ACC112 (cell line): ENCODE results near the gene CARD6.
"Not testable (repeated sequence)": the region's sequence is repeated elsewhere in the genome, so short reads cannot be mapped to it uniquely, and the experiment has no call there.

ENCODE experiments used
- H2AFZ ChIP-seq: fragments of 200-600 bp; sonication (generic); one replicate; pipeline ENCODE4 v1.6.0; 2017; ENCODE audit warnings: antibody characterized with exemption, low read length; ENCODE audit not compliant: unreplicated experiment
- H3K27ac ChIP-seq: fragments of 200-600 bp; sonication (generic); 2 replicates; pipeline ENCODE4 v1.5.1; 2014; ENCODE audit warnings: low read depth, mild to moderate bottlenecking, antibody characterized with exemption, low read length, moderate library complexity
- H3K27me3 ChIP-seq: fragments of 200-600 bp; sonication (generic); 2 replicates; pipeline ENCODE4 v1.6.1; 2014; ENCODE audit warnings: mild to moderate bottlenecking, antibody characterized with exemption, low read length, moderate library complexity, mixed read lengths; ENCODE audit not compliant: insufficient read depth
- H3K36me3 ChIP-seq: fragments of 200-600 bp; sonication (generic); 2 replicates; pipeline ENCODE4 v1.6.1; 2016; ENCODE audit warnings: mild to moderate bottlenecking, antibody characterized with exemption, low read length, moderate library complexity, mixed read lengths; ENCODE audit not compliant: insufficient read depth
- H3K4me1 ChIP-seq: fragments of 200-600 bp; sonication (generic); one replicate; pipeline ENCODE4 v1.6.1; 2016; ENCODE audit warnings: low read length, mixed read lengths; ENCODE audit not compliant: insufficient read depth, unreplicated experiment, control insufficient read depth
- H3K4me3 ChIP-seq: fragments of 200-600 bp; sonication (generic); 2 replicates; pipeline ENCODE4 v1.5.1; 2014; ENCODE audit warnings: mild to moderate bottlenecking, low read depth, low read length
- H3K79me2 ChIP-seq: fragments of 200-600 bp; sonication (generic); one replicate; pipeline ENCODE4 v1.6.0; 2016; ENCODE audit warnings: low read length; ENCODE audit not compliant: control insufficient read depth, unreplicated experiment, insufficient read depth

The CARD6 gene

DNA sequence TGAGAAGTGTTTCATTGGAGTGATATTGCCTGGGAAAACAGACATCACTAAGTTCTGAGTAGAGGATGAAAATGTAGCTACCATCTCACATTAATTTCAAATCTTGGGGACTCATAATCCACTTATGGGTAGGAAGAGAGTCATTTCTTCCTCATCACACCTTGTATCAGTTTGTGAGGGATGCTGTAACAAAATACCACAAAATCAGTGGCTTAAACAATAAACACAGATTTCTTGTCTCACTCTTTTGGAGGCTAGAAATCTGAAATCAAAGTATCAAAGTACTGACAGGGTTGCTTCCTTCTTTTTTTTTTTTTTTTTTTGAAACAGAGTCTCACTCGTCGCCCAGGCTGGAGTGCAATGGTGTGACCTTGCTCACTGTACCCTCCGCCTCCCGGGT, 3.4 kb downstream of the CARD6 start:
- peaks cover 5% of the 10 kb centered on the region; the same call in 1 of the 2 replicates for H3K36me3 ChIP-seq
- H3K79me2 ChIP-seq, result peaks cover 7% of the 10 kb centered on the region
- H3K27me3 ChIP-seq, result no peaks in the 10 kb centered on the region
- H3K4me3 ChIP-seq, result no peak overlapping the region
- H2AFZ ChIP-seq, result no peak overlapping the region
- no peak overlapping the region for H3K27ac ChIP-seq
- H3K4me1 ChIP-seq, result peaks cover 17% of the 10 kb centered on the region

DNA sequence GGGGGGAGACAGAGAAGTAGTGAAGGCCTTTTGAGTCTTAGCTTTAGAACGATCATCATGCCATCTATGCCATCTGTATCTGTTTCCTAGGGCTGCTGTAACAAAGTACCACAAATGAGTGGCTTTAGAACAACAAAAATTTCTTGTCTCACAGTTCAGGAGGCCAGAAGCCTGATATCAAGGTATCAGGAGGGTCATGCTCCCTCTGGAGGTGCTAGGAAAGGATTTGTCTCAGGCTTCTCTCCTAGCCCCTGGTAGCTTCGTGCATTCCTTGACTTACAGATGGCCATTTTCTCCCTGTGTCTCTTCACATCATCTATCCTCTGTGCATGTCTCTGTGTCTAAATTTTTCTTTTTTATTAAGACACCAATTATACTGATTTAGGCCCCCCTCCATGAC, 5.2 kb downstream of the CARD6 start:
- H3K36me3 ChIP-seq, result peaks cover 5% of the 10 kb centered on the region; the same call in 1 of the 2 replicates
- H3K4me1 ChIP-seq, result peaks cover 12% of the 10 kb centered on the region
- H3K27ac ChIP-seq, result no peak overlapping the region
- peaks cover 7% of the 10 kb centered on the region for H3K79me2 ChIP-seq
- H2AFZ ChIP-seq, result no peak overlapping the region
- no peak overlapping the region for H3K4me3 ChIP-seq
- no peaks in the 10 kb centered on the region for H3K27me3 ChIP-seq

DNA sequence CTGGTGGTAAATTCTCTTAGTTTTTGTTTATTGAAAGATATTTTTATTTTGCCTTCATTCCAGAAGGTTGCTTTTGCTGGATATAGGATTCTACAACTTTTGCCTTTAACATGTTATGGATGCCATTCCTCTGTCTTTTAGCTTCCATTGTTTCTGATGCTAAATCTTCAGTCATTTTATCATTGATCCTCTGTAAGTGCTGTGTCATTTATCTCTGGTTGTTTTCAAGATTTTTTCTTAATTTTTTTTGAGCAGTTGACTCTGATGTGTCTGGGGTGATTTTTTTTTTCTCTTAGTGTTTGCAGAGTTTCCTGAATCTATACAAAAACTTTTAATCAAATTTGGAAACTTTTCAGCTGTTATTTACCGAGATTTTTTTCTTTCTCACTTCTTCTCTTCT, 6.4 kb downstream of the CARD6 start:
- Histone ChIP-seq H3K4me3 (no peak overlapping the region), H2AFZ (no peak overlapping the region), H3K79me2 (peaks cover 1% of the 10 kb centered on the region), H3K36me3 (peaks cover 5% of the 10 kb centered on the region; the same call in 1 of the 2 replicates), H3K4me1 (peaks cover 11% of the 10 kb centered on the region), H3K27ac (no peak overlapping the region), H3K27me3 (no peaks in the 10 kb centered on the region)

DNA sequence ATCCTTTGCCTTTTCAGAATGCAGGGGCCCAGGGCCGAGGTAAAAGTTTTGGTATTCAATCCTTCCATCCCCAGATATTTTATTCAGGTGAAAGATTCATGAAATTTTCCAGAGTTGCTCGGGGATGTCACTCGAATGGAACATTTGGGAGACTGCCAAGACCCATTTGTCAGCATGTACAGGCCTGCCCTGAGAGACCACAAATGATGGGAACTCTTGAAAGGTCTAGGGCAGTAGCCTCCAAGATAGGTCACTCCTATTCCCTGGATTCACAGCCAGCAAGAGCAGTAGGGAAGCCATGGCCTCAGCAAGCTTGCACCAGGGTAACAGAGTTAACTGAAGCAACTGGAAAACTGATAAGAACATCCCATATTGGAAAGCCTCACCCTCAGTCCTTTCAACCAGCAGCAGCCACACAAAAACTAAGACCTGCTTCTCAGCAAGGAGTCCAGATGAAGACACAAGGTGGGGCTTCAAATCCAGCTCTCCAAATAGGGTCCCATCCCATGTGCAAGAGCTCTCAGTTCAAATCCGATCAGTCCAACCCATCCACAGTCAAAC, 12.5 kb downstream of the CARD6 start:
- no peak overlapping the region for H3K4me3 ChIP-seq
- no peaks in the 10 kb centered on the region for H3K36me3 ChIP-seq
- no peak overlapping the region for H3K27ac ChIP-seq
- no peaks in the 10 kb centered on the region for H3K79me2 ChIP-seq
- H3K4me1 ChIP-seq, result no peaks in the 10 kb centered on the region
- no peaks in the 10 kb centered on the region for H3K27me3 ChIP-seq
- H2AFZ ChIP-seq, result no peak overlapping the region

DNA sequence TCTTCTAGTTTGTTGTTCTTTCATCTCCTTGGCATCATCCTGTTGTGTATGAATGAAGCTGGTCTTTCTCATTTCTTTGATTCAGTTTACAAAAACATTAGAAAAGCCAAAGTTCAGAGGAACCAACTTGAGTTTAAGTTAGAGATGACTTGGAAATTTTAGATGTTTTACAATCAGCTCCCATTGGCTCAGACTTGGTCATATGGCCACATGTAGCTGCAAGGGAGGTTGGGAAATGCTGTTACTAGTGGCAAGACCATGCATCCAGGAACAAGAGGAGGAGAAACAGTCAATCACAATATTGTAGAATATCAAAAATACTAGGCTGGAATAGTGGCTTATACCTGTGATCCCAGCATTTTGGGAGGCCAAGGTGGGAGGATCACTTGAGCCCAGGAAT, 19.5 kb downstream of the CARD6 start:
- Histone ChIP-seq H3K27ac (no peak overlapping the region), H3K36me3 (no peaks in the 10 kb centered on the region), H2AFZ (no peak overlapping the region), H3K27me3 (no peaks in the 10 kb centered on the region), H3K79me2 (no peaks in the 10 kb centered on the region), H3K4me3 (no peak overlapping the region), H3K4me1 (no peaks in the 10 kb centered on the region)

DNA sequence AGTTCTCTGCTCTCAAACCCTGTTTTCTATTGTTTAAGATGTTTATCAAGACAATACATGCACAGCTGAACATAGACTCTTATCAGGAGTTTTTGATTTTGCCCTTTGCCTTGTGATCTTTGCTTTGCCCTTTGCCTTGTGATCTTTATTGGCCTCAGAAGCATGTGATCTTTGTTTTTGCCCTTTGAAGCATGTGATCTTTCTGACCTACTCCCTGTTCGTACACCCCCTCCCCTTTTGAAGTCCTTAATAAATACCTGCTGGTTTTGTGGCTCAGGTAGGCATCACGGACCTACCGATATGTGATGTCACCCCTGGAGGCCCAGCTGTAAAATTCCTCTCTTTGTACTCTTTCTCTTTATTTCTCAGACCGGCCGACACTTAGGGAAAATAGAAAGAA, 23.8 kb downstream of the CARD6 start:
- H2AFZ ChIP-seq, H3K4me1 ChIP-seq, H3K36me3 ChIP-seq, H3K4me3 ChIP-seq, H3K79me2 ChIP-seq, H3K27me3 ChIP-seq, H3K27ac ChIP-seq: not testable (repeated sequence)

DNA sequence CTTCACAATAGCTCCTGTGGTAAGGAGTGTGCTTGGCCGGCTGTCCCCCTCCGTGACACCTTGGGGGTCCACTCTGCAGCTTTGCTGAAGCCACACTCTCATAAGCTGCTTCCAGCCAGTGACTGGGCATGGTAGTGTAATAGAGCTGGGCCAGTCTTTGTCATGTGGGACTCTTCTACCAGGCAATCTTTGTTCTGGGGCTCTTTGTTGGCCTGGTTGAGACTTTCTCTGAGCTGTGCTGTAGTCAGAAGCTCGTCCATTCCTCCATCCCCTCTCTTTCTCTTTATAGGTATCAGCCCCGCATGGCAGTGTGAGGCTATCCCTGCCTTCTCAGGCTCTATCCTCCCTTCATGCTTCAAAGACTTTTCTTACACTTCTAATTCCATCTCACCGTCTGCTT, 25.7 kb downstream of the CARD6 start:
- Histone ChIP-seq H3K4me1 (no peaks in the 10 kb centered on the region), H2AFZ (no peak overlapping the region), H3K36me3 (no peaks in the 10 kb centered on the region), H3K27ac (no peak overlapping the region), H3K4me3 (no peak overlapping the region), H3K79me2 (no peaks in the 10 kb centered on the region), H3K27me3 (no peaks in the 10 kb centered on the region)

DNA sequence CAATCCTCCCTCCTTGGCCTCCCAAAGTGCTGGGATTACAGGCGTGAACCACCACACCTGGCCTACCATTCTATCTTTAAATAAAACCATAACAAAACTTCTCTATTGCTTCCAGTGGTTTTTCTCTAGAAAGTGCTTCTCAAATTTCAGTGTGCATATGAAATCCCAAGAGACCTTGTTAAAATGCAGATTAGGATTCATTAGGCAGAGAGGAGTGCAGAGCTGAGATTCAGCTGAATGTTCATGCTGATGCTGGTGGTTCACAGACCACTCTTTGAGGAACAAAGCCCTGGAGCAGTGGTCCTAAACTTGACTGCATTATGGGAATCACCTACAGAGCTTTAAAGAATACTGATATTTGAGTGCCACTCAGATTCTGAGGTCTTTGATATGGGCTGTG, 28.2 kb downstream of the CARD6 start:
- no peak overlapping the region for H3K27ac ChIP-seq

DNA sequence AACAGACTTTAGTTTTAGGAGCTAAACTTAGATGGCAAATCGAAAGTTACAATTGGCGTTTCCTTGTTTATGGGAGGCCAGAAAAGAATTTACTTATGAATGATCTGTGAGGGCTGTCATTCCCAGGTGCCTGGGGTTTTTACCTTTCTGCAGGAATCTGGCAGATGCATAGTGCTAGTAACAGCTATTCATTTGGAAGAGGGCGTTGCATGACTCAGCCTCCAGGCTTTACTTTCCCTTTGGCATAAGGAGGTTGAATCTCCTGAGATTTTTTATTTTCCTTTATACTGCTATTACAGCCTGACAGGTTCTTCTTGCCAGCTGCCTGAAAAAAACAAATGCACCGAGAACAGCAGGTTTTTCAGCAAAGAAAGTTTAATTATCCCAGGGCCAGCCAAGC, 30.0 kb downstream of the CARD6 start:
- Histone ChIP-seq H3K4me1 (no peaks in the 10 kb centered on the region), H3K27me3 (no peaks in the 10 kb centered on the region), H3K36me3 (no peaks in the 10 kb centered on the region), H3K79me2 (no peaks in the 10 kb centered on the region), H3K4me3 (no peak overlapping the region), H2AFZ (no peak overlapping the region), H3K27ac (no peak overlapping the region)

More for the DNA sequence above, 28.2 kb downstream of the CARD6 start:
- Histone ChIP-seq H3K4me3 (no peak overlapping the region), H3K79me2 (no peaks in the 10 kb centered on the region), H3K4me1 (no peaks in the 10 kb centered on the region), H3K36me3 (no peaks in the 10 kb centered on the region), H2AFZ (no peak overlapping the region), H3K27me3 (no peaks in the 10 kb centered on the region)

DNA sequence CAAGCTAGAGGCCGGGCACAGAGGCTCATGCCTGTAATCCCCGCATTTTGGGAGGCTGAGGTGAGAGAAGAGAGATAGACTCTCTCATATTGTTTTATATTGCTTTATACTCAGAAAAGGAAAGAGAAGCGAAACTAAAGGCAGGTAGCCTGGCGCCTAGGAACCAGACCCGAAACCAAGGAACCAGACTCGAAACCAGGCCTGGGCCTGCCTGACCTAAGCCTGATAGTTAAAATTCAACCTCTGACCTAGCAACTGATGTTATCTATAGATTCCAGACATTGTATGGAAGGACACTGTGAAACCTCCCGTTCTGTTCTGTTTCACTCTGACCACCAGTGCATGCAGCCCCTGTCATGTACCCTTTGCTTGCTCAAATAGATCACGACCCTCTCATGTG, 31.1 kb downstream of the CARD6 start:
- H3K4me1 ChIP-seq, H3K36me3 ChIP-seq, H3K79me2 ChIP-seq, H3K27ac ChIP-seq, H3K27me3 ChIP-seq, H3K4me3 ChIP-seq, H2AFZ ChIP-seq: not testable (repeated sequence)

DNA sequence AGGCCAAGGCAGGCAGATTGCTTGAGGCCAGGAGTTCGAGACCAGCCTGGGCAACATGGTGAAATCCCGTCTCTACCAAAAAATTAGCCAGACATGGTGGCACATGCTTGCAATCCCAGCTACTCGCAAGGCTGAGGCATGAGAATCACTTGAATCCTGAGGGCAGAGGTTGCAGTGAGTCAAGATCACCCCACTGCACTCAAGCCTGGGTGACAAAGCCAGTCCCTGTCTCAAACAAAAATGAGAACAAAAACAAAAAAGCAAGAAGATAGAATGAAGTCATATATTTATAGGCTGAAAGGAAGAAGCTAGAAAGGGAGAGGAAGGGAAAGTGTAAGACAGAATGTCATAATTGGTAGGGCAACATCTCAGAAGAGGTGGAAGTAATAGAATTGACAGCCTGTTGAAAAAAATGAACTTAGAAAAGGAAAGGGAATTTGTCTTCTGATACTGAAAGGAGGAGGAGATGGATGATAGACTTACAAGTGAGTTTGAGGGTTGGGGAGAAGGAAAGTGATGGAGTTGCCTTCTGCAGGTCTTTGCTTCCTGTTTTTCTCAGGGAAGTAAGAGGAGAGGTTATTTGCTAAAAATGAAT, 32.2 kb downstream of the CARD6 start:
- H3K4me1 ChIP-seq, result no peaks in the 10 kb centered on the region
- H3K27ac ChIP-seq, result no peak overlapping the region
- no peak overlapping the region for H3K4me3 ChIP-seq
- H3K79me2 ChIP-seq, result no peaks in the 10 kb centered on the region
- no peaks in the 10 kb centered on the region for H3K27me3 ChIP-seq
- H3K36me3 ChIP-seq, result no peaks in the 10 kb centered on the region
- no peak overlapping the region for H2AFZ ChIP-seq
